ENCODE data around the gene NDUFB8. TPM values are rescaled to one million over a fixed set of nuclear protein-coding genes. Genes with fewer than 3 reads are reported as not detected.

Gene NDUFB8
- total and polyA plus RNA-seq, 11 donors = 264 to 1,192 (median 417) TPM

GRCh38 chr10:100504096-100504495 is 25.6 kb downstream of the NDUFB8 start:
- intact Hi-C loops (cut with DNase I) = loop anchor here in 1 of 10 donors (10.0 kb wide), 1 partner anchor 169 kb away; the partner anchor contains the start of gene PKD2L1
- 70 to 73% (median 72%) methylated on average over 5 of the region's 5 CpGs for WGBS, 4 donors
- no peaks in the 10 kb centered on the region for H3K9me3 ChIP-seq

GRCh38 chr10:100502926-100503494 is 26.7 kb downstream of the NDUFB8 start:
- H3K9me3 ChIP-seq = no peaks in the 10 kb centered on the region
- no peaks in the 10 kb centered on the region for H3K4me1 ChIP-seq
- DNase-seq (no peak), ATAC-seq (no peak)
- H3K27ac ChIP-seq = no peak overlapping the region
- H3K27me3 ChIP-seq = no peaks in the 10 kb centered on the region
- WGBS, 4 donors = 90 to 98% (median 97%) methylated on average over 1 of the region's 1 CpG
- no peak for TF ChIP-seq CTCF (IDR thresholded peaks at IDR 0.05)
- no peak for TF ChIP-seq POLR2A (IDR thresholded peaks at IDR 0.05)
- intact Hi-C loops (cut with DNase I) = loop anchor here in 1 of 10 donors (10.0 kb wide), 1 partner anchor 168 kb away; the partner anchor contains the start of gene PKD2L1
- H3K36me3 ChIP-seq = peaks cover 2 to 92% (median 76%) of the 10 kb centered on the region in 9 donors
- H3K4me3 ChIP-seq = no peak overlapping the region

More at GRCh38 chr10:100504096-100504495, 25.6 kb downstream of the NDUFB8 start:
- peaks cover under 1 to 87% (median 70%) of the 10 kb centered on the region in 9 donors for H3K36me3 ChIP-seq
- no peak for TF ChIP-seq POLR2A (IDR thresholded peaks at IDR 0.05)
- no peak for TF ChIP-seq CTCF (IDR thresholded peaks at IDR 0.05)
- H3K27ac ChIP-seq = no peak overlapping the region
- ATAC-seq = no peak
- DNase-seq = no peak
- no peak overlapping the region for H3K4me3 ChIP-seq
- H3K4me1 ChIP-seq = no peaks in the 10 kb centered on the region
- H3K27me3 ChIP-seq = no peaks in the 10 kb centered on the region

GRCh38 chr10:100501423-100501822 is 28.2 kb downstream of the NDUFB8 start:
- ATAC-seq = no peak
- H3K27ac ChIP-seq = no peak overlapping the region
- no peaks in the 10 kb centered on the region for H3K27me3 ChIP-seq
- H3K4me1 ChIP-seq = no peaks in the 10 kb centered on the region
- no peak for DNase-seq
- no peaks in the 10 kb centered on the region for H3K9me3 ChIP-seq
- no peak for TF ChIP-seq POLR2A (IDR thresholded peaks at IDR 0.05)
- no peak for TF ChIP-seq CTCF (IDR thresholded peaks at IDR 0.05)
- H3K4me3 ChIP-seq = no peak overlapping the region
- peaks cover 0 to 92% (median 74%) of the 10 kb centered on the region in 9 donors for H3K36me3 ChIP-seq
- intact Hi-C loops (cut with DNase I) = loop anchor here in 1 of 10 donors (10.0 kb wide), 1 partner anchor 167 kb away; the partner anchor contains the start of gene PKD2L1

- intact Hi-C loops (cut with DNase I) = no loop called here
- TF ChIP-seq POLR2A (IDR thresholded peaks at IDR 0.05) = no peak
- Histone ChIP-seq H3K27me3 (no peaks in the 10 kb centered on the region), H3K9me3 (no peaks in the 10 kb centered on the region), H3K36me3 (peaks cover 0 to 96% (median 81%) of the 10 kb centered on the region in 9 donors), H3K27ac (no peak overlapping the region), H3K4me1 (no peaks in the 10 kb centered on the region), H3K4me3 (no peak overlapping the region)
- ATAC-seq (no peak), DNase-seq (no peak)
- 90 to 96% (median 95%) methylated on average over 4 of the region's 4 CpGs for WGBS, 4 donors
Observed at GRCh38 chr10:100498059-100498458, 31.6 kb downstream of the NDUFB8 start.

GRCh38 chr10:100496567-100496966 is 33.1 kb downstream of the NDUFB8 start:
- TF ChIP-seq POLR2A (IDR thresholded peaks at IDR 0.05) = no peak
- TF ChIP-seq CTCF (IDR thresholded peaks at IDR 0.05) = no peak
- DNase-seq (no peak), ATAC-seq (no peak)
- Histone ChIP-seq H3K4me3 (no peak overlapping the region), H3K9me3 (no peaks in the 10 kb centered on the region), H3K4me1 (no peaks in the 10 kb centered on the region), H3K27me3 (no peaks in the 10 kb centered on the region), H3K36me3 (peaks cover 0 to 99% (median 85%) of the 10 kb centered on the region in 9 donors), H3K27ac (no peak overlapping the region)
- intact Hi-C loops (cut with DNase I) = no loop called here
- WGBS, 4 donors = 95 to 98% (median 97%) methylated on average over 2 of the region's 2 CpGs
